GM12878 (cell line): ENCODE measurements around the gene C4orf51. TPM values are rescaled to one million over a fixed set of nuclear protein-coding genes. Genes with fewer than 3 reads are reported as not detected.
A peak's percentile ranks its signal among the peaks of the same experiment; 100 is the strongest.

Source experiments
- BCL11A ChIP-seq: IDR thresholded peaks from 2 replicates; pipeline ENCODE4 v1.6.1; 2011; ENCODE audit warnings: low read depth, low read length
- IKZF1 ChIP-seq: fragments of 450-650 bp; conservative IDR thresholded peaks from 2 replicates; pipeline ENCODE4 v1.6.1; 2017; ENCODE audit warnings: antibody characterized with exemption, mild to moderate bottlenecking
- IRF3 ChIP-seq: fragments of 450-650 bp; IDR thresholded peaks from 2 replicates; pipeline ENCODE4 v1.6.1; 2014; ENCODE audit warnings: mild to moderate bottlenecking
- IRF5 ChIP-seq: fragments of 450-650 bp; IDR thresholded peaks from 2 replicates; pipeline ENCODE4 v1.6.1; 2017; ENCODE audit warnings: borderline replicate concordance
- JUNB ChIP-seq: IDR thresholded peaks from 2 replicates; pipeline ENCODE4 v1.6.1; 2016; ENCODE audit warnings: antibody characterized with exemption, mild to moderate bottlenecking
- KDM1A ChIP-seq: fragments of 200-600 bp; sonication (generic); IDR thresholded peaks from 2 replicates; pipeline ENCODE4 v1.6.1; 2016; ENCODE audit warnings: borderline replicate concordance
- MTA2 ChIP-seq: fragments of 450-650 bp; IDR thresholded peaks from 2 replicates; pipeline ENCODE4 v1.6.1; 2016; ENCODE audit warnings: low read depth, mild to moderate bottlenecking, moderate library complexity
- NFYB ChIP-seq: IDR thresholded peaks from 2 replicates; pipeline ENCODE4 v1.6.1; 2011; ENCODE audit warnings: low read depth, mild to moderate bottlenecking, low read length, improper control_type of control experiment, moderate library complexity; ENCODE audit not compliant: insufficient read depth
- PAX8 ChIP-seq: fragments of 450-650 bp; IDR thresholded peaks from 2 replicates; pipeline ENCODE4 v1.6.1; 2017; ENCODE audit warnings: mild to moderate bottlenecking, moderate library complexity
- PML ChIP-seq: IDR thresholded peaks from 2 replicates; pipeline ENCODE4 v1.6.1; 2012; ENCODE audit warnings: low read length, inconsistent platforms
- PRDM15 ChIP-seq: fragments of 450-650 bp; formaldehyde crosslinking; IDR thresholded peaks from 2 replicates; pipeline ENCODE4 v1.4.0; 2020; ENCODE audit warnings: mild to moderate bottlenecking, moderate library complexity
- RELB ChIP-seq: fragments of 450-650 bp; IDR thresholded peaks from 2 replicates; pipeline ENCODE4 v1.6.1; 2017; ENCODE audit warnings: low read depth, mild to moderate bottlenecking, moderate library complexity
- SPI1 ChIP-seq: IDR thresholded peaks from 2 replicates; pipeline ENCODE4 v1.6.1; 2011; ENCODE audit warnings: low read depth, mild to moderate bottlenecking, low read length, moderate library complexity, borderline replicate concordance; ENCODE audit not compliant: insufficient read depth
- STAT1 ChIP-seq: fragments of 450-650 bp; conservative IDR thresholded peaks from 2 replicates; pipeline ENCODE4 v1.6.1; 2014; ENCODE audit warnings: antibody characterized with exemption, mild to moderate bottlenecking
- polyA plus RNA-seq, 11 experiments: library from polyadenylated mRNA; depleted of rRNA in 4 of 11; unstranded in 6 of 11; stranded (reverse) in 5 of 11; fragments of >200 nt; fragmentation: Nextera tagmentation in 4 of 11; fragmentation: Illumina TruSeq in 1 of 11; extraction: Ambion mirVana in 4 of 11; extraction: Trizol in 1 of 11; gene quantifications; 1 replicate in 1 of 11; 2 replicates in 10 of 11; pipeline versions ENCODE4 v1.2.1 to v1.2.3, GENCODE V29; 2011 to 2016; ENCODE audit warnings: inconsistent platforms in 2 of 11, missing spikeins in 2 of 11, low read depth in 1 of 11
- total RNA-seq, 4 experiments: library from RNA; depleted of rRNA in 3 of 4; stranded (reverse); fragments of >200 nt in 3 of 4; fragmentation: Illumina TruSeq in 1 of 4; extraction: Trizol in 1 of 4; gene quantifications; 2 replicates each; pipeline versions ENCODE4 v1.2.1 to v1.2.3, GENCODE V29; 2013 to 2021

Gene C4orf51
- total and polyA plus RNA-seq, 10 of the 15 experiments (the other 5 are each of a cell fraction or from before 2014, with no cell fraction given): not detected

GRCh38 chr4:145719752-145720624, 40.0 kb downstream of the C4orf51 start (continued):
- TF ChIP-seq PRDM15 (CRISPR knock-in tag) (no peak), RELB (peak; percentile 91), JUNB (peak; percentile 27; the same call in 1 of the 2 replicates), IKZF1 (peak; percentile 94), BCL11A (peak; percentile 46), IRF3 (no peak), PAX8 (no peak), STAT1 (no peak), KDM1A (no peak), PML (no peak), IRF5 (no peak), NFYB (no peak), MTA2 (peak; percentile 46), SPI1 (peak; percentile 85)
